ENCODE data around the gene CFAP46. TPM values are rescaled to one million over a fixed set of nuclear protein-coding genes. Genes with fewer than 3 reads are reported as not detected.

CFAP46 gene
- total and polyA plus RNA-seq, 4 donors = 3.1 to 18.8 (median 7.1) TPM

DNA sequence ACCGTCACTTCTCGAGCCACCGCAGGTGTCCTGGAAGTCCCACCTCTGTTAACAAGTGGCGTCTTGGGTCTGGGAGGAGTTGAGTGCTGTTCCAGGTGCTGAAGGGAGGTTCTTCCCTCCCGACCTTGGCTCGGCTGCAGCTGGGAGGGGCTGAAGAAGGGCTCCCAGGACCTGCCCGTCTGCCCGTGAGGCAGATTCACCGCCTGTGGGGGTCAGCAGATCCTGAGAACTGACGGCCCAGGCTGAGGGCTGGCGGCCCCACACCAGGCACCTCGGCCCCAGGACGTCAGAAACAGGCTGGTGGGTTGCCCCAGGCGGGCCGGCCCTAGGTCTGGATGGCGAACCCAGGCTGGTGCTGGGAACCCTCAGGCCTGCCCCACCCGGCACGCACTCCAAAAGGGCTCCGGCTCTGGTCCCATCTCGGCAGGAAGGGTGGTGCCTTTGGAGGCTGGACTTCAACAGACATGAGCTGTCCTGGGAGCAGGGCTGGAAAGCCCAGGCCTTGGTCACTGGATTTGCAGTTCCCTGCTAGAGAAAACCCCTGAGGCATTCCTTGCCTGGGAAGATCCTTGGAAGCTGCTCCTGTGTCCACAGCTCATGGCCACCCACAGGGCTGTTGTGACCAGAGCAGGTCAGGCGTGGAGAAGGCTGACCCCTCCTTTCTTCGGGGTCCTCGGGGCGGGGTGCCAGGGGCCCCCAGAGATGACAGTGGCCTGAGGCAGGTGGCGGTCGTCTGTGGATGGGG lies 42.6 kb upstream of the CFAP46 start:
- H3K9me3 ChIP-seq (ENCODE audit: control insufficient read depth in 4 of 4, insufficient read depth in 3 of 4, low read length in 3 of 4) = peaks cover 0 to 6% (median 0%) of the 10 kb centered on the region in 4 donors
- H3K4me3 ChIP-seq = no peak overlapping the region
- no peak overlapping the region for H3K9ac ChIP-seq (ENCODE audit: insufficient read depth in 1 of 2, low read length in 2 of 2)
- DNase-seq (no peak), ATAC-seq (ENCODE audit: insufficient read depth, low FRiP score) (no peak)
- WGBS, 2 donors = 56 to 62% methylated on average over 26 of the region's 26 CpGs
- no peaks in the 10 kb centered on the region for H3K4me1 ChIP-seq (ENCODE audit: control insufficient read depth in 5 of 5, insufficient read depth in 5 of 5, low read length in 5 of 5)
- TF ChIP-seq, protein P1, sequence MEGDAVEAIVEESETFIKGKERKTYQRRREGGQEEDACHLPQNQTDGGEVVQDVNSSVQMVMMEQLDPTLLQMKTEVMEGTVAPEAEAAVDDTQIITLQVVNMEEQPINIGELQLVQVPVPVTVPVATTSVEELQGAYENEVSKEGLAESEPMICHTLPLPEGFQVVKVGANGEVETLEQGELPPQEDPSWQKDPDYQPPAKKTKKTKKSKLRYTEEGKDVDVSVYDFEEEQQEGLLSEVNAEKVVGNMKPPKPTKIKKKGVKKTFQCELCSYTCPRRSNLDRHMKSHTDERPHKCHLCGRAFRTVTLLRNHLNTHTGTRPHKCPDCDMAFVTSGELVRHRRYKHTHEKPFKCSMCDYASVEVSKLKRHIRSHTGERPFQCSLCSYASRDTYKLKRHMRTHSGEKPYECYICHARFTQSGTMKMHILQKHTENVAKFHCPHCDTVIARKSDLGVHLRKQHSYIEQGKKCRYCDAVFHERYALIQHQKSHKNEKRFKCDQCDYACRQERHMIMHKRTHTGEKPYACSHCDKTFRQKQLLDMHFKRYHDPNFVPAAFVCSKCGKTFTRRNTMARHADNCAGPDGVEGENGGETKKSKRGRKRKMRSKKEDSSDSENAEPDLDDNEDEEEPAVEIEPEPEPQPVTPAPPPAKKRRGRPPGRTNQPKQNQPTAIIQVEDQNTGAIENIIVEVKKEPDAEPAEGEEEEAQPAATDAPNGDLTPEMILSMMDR (IDR thresholded peaks at IDR 0.05; ENCODE audit: control extremely low read depth, extremely low read depth) = no peak
- no peak overlapping the region for H3K27ac ChIP-seq (ENCODE audit: low read depth in 1 of 2, low read length in 1 of 2)
- no peaks in the 10 kb centered on the region for H3K36me3 ChIP-seq (ENCODE audit: control insufficient read depth in 4 of 4, insufficient read depth in 4 of 4, low read length in 4 of 4)
- H3K27me3 ChIP-seq (ENCODE audit: control insufficient read depth in 3 of 3, insufficient read depth in 3 of 3, low read length in 2 of 3) = peaks cover 0 to 12% (median 3%) of the 10 kb centered on the region in 3 donors

DNA sequence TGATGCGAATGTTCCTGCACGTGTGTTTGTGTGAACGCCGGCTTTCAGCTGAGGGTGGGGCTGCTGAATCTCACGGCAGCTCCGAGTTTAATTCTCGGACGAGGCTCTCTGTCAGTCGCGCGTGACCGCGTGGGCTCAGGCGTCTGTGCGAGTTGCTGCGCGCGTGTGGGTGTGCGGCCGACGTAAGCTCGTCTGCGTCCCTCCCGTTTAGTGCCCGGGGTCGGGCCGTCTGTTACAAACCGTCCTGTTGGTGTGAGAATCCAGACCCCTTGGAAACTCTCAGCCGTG lies 41.6 kb upstream of the CFAP46 start:
- H3K4me3 ChIP-seq = no peak overlapping the region
- no peaks in the 10 kb centered on the region for H3K4me1 ChIP-seq (ENCODE audit: control insufficient read depth in 5 of 5, insufficient read depth in 5 of 5, low read length in 5 of 5)
- DNase-seq (no peak), ATAC-seq (ENCODE audit: insufficient read depth, low FRiP score) (no peak)
- TF ChIP-seq, protein P1 (IDR thresholded peaks at IDR 0.05; ENCODE audit: control extremely low read depth, extremely low read depth) = no peak
- WGBS, 2 donors = 88 to 91% methylated on average over 29 of the region's 29 CpGs
- H3K9me3 ChIP-seq (ENCODE audit: control insufficient read depth in 4 of 4, insufficient read depth in 3 of 4, low read length in 3 of 4) = peaks cover 0 to 6% (median 0%) of the 10 kb centered on the region in 4 donors
- no peaks in the 10 kb centered on the region for H3K36me3 ChIP-seq (ENCODE audit: control insufficient read depth in 4 of 4, insufficient read depth in 4 of 4, low read length in 4 of 4)
- no peak overlapping the region for H3K27ac ChIP-seq (ENCODE audit: low read depth in 1 of 2, low read length in 1 of 2)
- H3K9ac ChIP-seq (ENCODE audit: insufficient read depth in 1 of 2, low read length in 2 of 2) = no peak overlapping the region
- peaks cover 0 to 12% (median 3%) of the 10 kb centered on the region in 3 donors for H3K27me3 ChIP-seq (ENCODE audit: control insufficient read depth in 3 of 3, insufficient read depth in 3 of 3, low read length in 2 of 3)

DNA sequence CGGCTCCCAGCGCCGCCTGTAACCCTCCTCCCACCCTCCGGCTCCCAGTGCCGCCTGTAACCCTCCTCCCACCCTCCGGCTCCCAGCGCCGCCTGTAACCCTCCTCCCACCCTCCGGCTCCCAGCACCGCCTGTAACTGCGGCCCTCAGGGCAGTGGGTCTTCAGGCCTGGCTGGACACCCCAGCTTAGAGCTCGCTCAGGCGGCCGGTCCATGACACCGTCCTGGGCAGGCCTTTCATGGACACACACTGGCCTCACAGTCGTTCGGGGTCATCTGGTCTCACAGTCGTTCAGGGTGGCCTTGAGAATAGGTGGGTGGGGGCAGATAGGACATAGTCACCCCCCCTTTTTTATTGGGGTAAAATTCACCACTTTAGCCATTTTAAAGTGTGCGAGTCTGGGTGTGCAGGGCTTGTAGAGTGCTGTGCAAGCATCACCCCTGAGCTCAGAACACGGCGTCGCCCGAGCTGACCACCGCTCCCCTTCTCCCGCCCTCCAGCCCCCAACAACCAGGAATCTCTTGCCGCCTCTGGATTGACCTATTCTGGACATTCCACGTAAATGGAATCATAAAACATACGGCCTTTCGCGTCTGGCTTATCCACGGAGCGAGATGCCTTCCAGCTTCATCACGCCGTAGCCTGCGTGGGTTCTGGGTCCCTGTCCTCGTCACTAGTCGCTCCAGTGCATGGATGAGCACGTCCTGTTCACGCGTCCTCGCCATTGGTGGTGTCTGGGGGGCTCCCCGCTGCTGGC lies 41.1 kb upstream of the CFAP46 start:
- Histone ChIP-seq H3K9me3 (ENCODE audit: control insufficient read depth in 4 of 4, insufficient read depth in 3 of 4, low read length in 3 of 4) (peaks cover 0 to 6% (median 0%) of the 10 kb centered on the region in 4 donors), H3K4me3 (no peak overlapping the region), H3K27ac (ENCODE audit: low read depth in 1 of 2, low read length in 1 of 2) (no peak overlapping the region), H3K9ac (ENCODE audit: insufficient read depth in 1 of 2, low read length in 2 of 2) (no peak overlapping the region), H3K36me3 (ENCODE audit: control insufficient read depth in 4 of 4, insufficient read depth in 4 of 4, low read length in 4 of 4) (no peaks in the 10 kb centered on the region), H3K27me3 (ENCODE audit: control insufficient read depth in 3 of 3, insufficient read depth in 3 of 3, low read length in 2 of 3) (peaks cover 0 to 12% (median 3%) of the 10 kb centered on the region in 3 donors), H3K4me1 (ENCODE audit: control insufficient read depth in 5 of 5, insufficient read depth in 5 of 5, low read length in 5 of 5) (no peaks in the 10 kb centered on the region)
- ATAC-seq (ENCODE audit: insufficient read depth, low FRiP score) (no peak), DNase-seq (no peak)
- WGBS, 2 donors = 85 to 87% methylated on average over 34 to 40 of the region's 42 CpGs
- TF ChIP-seq, protein P1 (IDR thresholded peaks at IDR 0.05; ENCODE audit: control extremely low read depth, extremely low read depth) = no peak

All from lung (tissue), 12 donors.